ENCODE measurements around the gene CTDP1.
A peak's percentile ranks its signal among the peaks of the same experiment; 100 is the strongest.

The CTDP1 gene, protein sequence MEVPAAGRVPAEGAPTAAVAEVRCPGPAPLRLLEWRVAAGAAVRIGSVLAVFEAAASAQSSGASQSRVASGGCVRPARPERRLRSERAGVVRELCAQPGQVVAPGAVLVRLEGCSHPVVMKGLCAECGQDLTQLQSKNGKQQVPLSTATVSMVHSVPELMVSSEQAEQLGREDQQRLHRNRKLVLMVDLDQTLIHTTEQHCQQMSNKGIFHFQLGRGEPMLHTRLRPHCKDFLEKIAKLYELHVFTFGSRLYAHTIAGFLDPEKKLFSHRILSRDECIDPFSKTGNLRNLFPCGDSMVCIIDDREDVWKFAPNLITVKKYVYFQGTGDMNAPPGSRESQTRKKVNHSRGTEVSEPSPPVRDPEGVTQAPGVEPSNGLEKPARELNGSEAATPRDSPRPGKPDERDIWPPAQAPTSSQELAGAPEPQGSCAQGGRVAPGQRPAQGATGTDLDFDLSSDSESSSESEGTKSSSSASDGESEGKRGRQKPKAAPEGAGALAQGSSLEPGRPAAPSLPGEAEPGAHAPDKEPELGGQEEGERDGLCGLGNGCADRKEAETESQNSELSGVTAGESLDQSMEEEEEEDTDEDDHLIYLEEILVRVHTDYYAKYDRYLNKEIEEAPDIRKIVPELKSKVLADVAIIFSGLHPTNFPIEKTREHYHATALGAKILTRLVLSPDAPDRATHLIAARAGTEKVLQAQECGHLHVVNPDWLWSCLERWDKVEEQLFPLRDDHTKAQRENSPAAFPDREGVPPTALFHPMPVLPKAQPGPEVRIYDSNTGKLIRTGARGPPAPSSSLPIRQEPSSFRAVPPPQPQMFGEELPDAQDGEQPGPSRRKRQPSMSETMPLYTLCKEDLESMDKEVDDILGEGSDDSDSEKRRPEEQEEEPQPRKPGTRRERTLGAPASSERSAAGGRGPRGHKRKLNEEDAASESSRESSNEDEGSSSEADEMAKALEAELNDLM

DNA sequence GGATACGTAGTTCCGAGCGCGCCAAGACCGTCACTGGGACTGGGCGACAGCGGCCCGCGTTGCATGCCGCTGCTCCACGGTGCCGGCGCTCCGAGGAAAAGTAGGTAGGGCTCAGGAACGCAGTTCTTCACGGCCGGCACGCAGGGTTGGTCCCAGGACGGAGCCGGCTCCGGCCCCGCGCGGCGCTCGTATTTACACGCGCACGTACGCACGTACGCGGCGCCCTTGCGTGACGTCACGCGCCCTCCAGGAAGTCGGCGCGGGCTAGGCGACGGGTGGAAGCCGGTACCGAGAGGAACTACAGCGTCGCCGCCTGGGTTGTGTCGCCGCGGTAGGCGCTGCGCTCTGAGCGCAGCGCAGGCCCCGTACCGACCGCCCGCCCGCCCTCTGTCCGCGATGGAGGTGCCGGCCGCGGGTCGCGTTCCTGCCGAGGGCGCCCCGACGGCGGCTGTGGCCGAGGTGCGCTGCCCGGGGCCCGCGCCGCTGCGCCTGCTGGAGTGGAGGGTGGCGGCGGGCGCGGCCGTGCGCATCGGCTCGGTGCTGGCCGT lies at the start of gene CTDP1:
TSS of gene CTDP1 (plus strand) at position 252 of the 548 bp plus-strand sequence. CDS start at position 397, 145 bp downstream.
- DNase-seq, result peak; percentile 82 to 90

DNA sequence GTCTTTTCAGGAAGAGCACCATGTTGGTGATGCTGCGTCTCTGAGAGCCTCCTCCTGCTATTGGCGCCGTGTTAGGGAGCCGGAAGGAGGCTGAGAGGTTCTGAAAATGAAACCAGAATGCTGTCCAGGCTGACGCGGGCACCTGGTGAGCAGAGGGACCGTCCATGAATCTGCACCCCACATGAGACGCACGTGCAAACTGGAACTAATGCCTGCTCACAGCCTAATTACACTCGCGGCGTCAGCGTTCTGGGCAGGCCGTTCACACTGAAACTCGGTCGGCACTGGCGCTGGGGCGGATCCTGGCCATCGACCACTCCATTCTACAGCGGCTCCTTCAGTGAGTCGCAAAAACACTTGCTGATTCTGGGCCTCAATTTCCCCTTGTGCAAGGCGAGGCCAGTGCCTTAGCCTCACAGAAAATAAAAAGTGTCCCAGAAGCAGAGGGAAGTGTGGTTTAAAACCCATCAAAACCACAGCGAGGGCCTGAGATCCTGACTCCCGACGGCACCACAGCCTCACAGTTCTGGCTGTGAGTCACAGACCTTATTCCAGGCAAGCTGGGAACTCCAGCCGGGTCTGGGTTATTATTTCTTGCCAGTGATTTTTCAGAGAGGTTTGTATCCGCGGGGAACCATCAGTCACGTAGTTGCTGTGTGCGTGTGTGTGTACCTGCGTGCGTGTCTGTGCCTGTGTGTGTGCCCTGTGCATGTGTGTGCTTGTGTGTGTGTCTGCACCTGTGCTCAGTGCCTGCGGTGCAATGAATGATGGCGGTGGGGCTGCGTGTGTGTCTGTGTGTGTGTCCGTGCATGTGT lies 49.1 kb upstream of the CTDP1 start:
- DNase-seq, result no peak

DNA sequence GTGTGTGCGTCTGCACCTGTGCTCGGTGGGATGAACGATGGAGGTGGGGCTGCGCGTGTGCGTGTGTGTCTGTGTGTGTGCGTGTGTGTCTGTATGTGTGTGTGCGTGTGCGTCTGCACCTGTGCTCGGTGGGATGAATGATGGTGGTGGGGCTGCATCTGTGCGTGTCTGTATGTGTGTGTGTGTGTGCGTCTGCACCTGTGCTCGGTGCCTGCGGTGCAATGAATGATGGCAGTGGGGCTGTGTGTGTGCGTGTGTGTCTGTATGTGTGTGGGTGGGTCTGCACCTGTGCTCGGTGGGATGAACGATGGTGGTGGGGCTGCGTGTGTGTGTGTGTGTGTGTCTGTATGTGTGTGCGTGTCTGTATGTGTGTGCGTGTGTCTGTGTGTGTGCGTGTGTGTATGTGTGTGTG lies 48.5 kb upstream of the CTDP1 start:
- DNase-seq, result no peak

DNA sequence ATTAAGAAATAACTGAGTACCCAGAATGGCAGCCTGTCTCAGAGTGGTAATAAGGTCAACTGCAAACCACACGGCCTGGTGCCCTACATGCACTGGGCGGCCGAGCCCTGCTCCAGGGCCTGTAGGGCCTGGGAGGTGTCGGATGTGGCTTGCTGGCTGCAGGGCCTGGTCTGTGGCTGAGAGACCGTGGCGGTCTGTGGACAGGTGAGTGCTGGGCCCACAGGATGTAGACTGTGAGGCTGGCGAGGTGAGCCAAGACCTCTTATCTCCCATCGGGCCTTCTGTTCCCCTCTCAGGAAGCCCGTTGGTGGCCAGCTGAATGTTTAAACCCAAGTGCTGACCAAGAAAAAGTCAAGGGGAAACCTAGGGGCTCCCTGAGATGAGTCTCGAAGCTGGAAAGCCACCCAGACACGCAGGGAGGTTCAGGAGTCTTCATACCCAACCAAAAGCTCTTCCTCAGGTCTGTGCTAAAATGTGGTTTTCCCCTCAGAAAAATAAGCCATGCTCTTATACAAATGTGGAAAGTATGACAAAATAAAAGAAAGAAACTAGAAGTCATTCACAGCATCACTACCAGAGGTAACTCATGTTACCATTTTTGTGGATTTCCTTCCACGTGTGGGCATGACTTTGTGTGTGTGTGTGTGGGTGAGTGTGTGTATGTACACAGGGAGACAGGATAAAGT lies 47.7 kb upstream of the CTDP1 start:
- DNase-seq, result no peak

DNA sequence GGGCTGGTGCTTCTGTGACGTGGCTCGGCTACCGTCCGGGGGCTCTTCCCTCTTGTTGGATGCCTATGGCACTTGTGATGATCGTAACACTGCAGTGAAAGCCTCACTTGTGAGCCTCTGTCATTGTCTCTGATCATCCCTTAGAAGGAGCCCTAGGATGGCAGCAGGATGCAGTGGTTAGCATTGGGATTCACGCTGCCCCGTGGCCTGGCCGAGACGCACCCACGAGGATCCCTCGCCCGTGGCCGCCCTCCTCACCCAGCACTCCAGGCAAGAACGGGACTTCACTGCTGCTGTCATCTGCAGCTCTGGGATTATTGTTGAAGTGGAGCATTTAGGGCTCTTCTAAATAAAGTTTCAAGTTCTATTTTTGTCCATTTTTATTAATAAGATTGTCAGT lies 46.8 kb upstream of the CTDP1 start:
- DNase-seq, result no peak

DNA sequence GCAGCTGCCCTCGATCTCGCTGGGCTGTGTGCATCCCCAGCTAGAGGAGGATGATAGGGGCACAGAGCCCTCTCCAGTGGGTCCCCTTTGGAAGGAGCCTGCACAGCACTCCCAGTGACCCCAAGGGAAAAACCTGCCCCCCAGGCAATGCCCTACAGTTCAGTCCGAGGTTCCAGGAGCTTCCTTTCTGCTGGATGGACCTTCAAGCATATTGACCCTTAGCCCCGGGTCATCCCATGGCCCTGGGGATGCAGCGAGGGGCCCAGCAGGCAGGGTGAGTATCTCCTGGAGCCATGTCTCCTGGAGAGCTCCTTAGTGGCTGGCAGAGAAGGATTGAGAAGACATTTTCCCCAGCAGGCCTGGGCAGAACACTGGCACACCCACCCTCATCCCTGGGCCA lies 45.4 kb upstream of the CTDP1 start:
- DNase-seq, result no peak

DNA sequence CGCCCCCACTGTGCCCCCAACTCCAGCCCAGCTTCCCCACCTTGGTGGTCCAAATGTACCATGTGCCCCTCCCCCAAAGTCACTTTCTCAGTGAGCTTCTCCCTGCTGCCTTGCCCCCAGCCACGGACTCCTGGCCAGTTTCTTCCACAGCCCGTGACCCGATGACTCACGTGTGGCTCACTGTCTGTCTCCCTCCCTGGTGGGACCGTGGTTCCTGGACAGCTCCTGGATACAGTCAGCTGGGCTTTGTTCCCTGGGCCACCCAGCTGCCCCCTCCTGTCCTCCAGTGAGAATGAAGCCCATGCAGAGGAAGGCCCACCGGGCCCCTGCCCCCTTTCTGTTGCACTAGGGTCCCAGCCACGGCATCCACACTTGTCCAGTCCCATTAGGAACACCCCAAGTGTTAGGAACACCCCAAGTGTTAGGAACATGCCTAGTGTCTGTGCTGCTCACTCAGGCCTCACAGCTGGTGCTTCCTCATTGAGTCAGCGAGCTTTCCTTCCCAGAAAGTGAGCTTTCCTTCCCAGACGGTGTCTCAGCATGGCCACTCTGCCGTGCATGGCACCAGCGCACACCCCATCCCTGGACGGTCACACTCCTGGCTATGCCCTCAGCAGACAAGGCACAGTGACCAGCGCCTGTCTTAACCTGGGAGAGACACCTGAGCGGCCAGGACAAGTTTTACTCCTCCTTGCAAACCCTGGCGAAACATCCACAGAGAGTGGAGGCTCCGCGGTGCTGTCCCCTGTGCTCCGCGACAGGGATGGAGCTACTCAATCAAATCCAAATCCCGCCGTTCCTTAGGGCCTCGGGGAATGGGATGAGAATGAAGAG lies 44.8 kb upstream of the CTDP1 start:
- no peak for DNase-seq

DNA sequence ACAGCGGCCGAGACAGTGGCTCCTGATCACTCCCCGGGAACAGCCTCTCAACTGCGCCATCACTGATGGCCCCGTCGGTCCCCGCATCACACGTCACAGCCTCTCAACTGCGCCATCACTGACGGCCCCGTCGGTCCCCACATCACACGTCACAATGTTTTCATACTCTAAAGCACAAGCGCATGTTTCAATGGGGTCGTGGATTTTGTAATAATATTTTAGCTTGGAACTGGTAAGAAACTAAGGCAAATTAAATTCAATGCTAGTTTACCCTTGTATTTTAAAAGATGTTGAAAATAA lies 44.2 kb upstream of the CTDP1 start:
- no peak for DNase-seq

DNA sequence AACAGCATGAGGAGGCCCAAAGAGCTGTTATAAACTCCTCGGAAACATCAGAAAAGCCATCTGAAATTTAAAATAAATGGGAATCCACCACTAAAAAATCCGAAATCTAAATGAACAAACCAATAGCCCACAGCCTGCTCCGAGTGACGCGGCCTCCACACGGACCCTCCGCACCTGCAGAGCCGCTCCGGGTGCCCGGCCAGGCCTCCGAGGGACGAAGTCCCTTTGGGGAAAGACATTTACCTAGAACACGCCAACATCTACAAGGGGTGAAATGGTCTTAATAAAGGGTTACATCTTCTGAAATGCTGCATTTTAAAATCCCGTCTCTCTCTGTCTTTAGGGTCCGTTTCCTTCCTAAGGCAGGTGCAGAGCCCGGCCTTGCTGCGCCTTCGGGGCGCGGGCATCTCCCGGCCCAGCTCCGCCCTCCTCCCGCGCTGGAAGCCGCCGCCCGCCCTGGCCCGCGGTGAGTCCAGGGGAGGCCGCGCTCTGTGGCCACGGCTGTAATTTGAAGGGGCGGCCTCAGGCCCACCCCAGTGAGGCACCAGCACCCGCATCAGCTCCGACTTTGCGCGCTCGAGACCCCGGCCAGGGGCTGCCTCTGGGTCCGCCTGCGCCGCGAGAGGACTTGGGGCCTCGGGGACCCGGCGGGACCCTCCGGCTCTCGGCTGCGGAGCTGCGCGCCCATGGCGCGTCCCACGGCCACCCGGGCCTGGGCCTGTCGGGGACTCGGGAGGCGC lies 42.3 kb upstream of the CTDP1 start:
- DNase-seq, result no peak

DNA sequence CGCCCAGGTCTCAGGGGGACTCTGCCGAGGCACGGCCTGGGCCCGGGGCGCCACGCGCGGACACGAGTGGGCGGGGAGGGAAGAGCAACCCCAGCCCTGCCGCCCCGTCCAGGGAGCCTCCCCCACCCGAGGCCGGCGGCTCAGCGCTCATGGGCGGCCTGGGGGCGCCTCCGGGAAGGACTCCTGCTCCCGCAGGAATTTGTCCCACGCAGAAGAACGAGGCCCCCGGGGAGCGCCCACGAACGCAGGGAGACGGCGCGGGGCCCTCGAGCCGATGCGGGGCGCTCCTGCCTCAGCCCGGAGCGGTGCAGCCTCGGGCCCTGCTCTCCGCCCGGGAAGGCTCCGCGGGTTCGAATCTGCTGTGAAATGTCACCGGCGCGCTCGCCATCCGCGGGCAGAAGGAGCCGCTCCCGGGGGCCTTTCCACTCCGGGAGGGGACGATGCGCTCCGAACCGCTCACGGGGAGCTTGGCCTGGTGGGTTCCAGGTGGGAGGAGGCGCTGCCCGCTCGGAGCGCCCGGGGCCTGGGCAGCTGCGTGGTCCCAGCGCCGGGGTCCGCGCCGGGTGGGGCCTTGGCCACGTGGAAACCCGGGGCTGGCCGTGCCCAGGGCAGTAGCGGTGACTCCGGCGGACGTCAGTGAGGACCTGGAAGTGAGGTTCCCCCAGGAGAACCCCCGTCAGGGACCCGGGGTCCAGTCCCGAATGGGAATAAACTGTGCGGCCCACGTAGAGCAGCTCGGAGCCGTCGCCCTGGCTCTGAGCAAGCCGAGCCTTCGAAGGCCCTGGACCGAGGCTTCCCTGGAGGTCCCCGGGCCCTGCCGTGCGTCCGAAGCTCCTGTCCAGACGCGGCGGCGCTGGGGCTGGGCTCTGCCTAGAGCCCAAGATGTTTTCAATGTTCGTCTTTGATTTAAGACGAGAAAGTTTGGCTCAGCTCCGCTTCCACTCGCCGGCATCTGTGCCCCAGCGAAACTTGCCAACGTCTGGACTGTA lies 41.4 kb upstream of the CTDP1 start:
- DNase-seq, result no peak

DNA sequence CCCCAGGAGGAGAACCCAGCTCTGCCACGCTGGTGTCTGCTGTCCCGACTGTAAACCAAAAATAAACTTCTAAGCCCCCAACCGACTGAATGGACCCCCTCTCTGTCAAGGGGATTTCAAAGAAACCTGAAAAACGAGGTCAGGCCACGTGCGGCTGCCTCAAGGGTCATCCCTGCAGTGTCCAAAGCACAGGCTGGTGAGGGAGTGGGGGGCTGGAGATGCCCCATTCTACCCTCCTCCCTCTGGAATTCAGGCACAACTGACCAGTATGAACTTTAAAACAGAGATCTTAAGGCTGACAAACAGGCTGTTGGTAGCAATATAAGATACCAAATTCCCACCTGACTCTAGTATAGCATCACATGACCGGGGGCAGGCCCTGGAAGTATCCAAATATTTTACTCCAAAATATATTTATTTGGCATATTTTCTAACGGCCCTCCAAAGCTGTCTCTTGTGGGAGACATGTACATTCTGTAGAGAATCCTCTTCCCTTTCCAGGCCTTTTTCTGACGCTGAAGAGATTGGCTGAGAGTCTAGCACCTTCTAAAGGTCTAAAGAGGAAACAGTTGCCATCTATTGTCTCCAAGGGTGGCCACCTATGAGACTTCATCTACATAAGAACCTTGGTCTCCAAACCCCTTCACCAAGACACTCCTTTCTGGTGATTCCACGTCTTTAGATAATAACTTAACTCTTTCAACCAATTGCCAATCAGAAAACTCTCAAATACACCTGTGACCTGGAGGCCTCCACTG lies 40.4 kb upstream of the CTDP1 start:
- no peak for DNase-seq

DNA sequence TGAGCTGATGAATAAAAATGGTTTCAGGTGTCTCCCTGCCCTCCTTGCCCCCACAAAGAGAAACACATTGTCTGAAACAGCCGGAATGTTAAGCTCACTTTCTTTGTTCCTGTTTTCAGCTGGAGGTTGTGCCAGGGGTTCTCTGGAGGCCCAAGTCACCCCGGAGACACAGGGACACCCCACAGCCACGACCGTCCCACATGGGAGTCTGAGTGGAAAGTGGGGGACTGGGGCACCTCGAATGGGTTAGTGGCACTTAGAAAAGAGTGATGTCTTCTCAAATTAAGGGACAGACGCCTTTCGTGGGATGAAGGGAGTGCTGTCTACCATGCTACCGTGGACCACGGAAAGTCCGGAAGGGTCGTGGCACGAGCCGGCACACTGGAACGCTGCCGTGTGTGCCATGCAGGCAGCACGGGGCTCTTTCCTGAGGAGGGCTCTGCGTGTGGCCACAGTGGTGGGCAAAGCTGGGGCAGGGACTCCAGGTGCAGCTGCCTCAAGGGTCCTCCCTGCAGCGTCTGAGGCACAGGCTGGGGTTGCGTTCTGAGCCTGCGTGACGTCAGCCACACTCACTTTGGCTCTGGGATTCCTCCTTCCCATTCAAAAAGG lies 39.4 kb upstream of the CTDP1 start:
- no peak for DNase-seq

DNA sequence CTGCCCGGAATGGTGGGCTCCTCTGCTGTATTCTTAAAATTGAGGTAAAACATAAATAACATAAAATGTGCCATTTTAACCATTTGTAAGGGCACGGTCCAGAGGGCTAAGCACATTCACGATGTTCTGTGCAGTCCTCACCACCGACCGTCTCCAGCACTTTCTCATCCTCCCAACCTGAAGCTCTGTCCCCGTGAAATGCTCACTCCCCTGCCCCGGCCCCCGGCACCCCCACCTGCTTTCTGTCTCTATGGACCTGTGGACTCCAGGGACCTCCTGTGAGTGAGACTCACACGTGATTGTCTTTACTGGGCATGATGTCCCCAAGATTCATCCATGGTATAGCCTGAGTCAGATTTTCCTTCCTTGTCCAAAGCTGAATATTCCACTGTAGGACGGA lies 38.7 kb upstream of the CTDP1 start:
- DNase-seq, result no peak

DNA sequence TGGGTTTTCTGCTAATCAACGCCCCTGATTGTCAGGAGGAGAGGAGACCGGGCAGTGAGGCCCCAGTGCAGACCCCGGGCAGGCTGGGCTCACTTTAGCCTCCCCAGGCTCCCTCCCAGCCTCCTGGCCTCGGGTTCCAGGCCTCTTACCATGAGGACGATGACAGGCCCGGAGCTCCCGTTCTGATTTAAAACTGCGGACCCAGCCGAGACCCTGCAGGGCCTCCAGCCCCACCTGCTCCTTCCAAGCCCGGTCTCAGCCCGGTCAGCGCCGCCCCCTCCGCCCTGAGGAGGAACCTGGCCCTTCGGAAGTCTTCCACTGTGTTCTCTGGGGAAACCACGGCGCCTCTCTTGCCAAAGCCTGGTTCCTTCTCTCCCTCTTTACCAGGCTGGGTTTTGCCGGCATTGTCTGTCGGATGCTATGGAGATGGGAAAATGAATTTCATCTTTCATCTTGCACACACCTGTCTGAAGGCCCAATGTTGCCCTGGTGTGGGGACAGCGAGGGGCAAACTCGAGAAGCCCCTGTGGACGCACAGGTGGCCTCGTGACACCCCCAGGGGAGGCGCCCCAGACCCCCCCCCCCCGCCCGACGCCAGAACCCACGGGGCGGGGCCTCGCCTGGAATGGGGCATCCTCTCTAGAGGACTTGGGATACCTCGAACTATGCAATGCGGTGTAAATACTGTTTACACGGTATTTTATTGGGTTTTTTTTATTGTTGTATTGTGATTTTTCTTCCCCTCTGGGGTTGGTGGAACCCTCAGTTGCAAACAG lies 37.7 kb upstream of the CTDP1 start:
- no peak for DNase-seq

DNA sequence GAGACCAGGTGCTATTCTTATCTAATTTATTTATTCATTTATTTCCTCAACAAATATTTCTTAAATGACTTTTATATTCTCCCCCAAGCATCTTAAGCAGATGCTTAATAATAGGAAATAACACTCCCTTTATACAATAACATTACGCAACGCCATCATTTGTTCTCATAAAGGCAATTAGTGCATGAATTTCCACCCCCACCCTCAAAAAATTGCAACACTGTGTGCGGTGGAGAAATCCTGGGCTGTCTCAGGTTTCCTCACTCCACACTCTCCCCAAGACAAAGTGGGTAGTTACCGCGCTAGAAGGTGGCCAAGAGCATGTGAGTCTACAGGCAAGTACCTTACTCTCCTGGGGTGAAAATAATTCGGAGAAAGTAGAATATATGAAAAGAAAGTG lies 37.0 kb upstream of the CTDP1 start:
- no peak for DNase-seq

DNA sequence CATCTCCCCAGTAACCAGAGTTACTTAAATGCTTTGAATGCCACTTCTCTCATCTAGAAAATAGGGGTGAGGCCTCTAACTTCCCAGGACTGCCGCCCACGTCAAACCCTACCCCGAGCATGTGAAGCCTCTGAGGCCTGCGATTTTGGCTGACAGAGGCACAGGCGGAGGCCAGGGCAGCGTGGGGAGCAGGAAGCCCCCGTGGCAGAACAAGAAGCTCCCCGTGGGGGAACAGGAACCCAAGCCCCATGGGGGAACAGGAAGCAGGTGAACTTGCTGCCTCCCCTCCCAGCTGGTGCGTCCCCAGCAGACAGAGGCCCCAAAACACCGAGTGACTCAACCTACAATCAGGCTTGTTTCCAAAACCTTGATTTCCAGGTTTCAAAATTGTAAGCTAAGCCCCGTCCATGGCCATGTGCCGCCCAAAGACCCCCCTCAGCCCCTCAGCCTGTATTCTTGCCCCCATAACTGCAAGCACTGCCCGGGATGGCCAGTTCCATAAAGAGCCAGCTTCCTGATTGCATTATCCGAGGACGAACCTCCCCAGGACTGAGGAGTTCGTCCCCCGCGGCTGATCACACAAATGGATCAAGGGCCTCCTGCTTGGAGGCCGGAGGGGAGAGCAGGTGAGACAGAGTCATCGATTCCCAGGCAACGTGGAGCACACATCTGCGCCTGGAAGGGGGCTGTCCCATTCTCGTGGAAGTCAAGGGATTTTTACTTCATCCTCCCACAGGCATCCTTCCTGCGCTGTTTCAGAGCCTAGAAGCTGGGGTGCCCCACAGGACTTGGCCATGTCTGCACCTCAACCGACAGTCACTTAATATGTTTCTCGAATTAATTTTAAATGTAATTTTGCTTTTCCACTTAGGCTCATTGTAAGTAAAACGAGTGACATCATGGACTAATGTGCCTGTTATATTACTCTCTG lies 36.3 kb upstream of the CTDP1 start:
- no peak for DNase-seq
